ENCODE data around the gene PHC3. TPM values are rescaled to one million over a fixed set of nuclear protein-coding genes. Genes with fewer than 3 reads are reported as not detected.

The PHC3 gene
- polyA plus RNA-seq, 1 donor (not counting 4 experiments of a cell fraction or from before 2014, with no cell fraction given): 32.2 TPM

- FAIRE-seq: no peak
- Histone ChIP-seq H3K9ac (ENCODE audit: control insufficient read depth, extremely low read depth, insufficient read depth, low read length) (no peak overlapping the region), H4K20me1 (ENCODE audit: control insufficient read depth, extremely low read depth, insufficient read depth, low read length) (no peaks in the 10 kb centered on the region), H3K27me3 (ENCODE audit: control insufficient read depth, extremely low read depth, insufficient read depth, low read length) (no peaks in the 10 kb centered on the region), H2AFZ (ENCODE audit: control insufficient read depth, low read length) (no peak overlapping the region), H3K9me3 (ENCODE audit: control insufficient read depth, low read depth, low read length) (no peaks in the 10 kb centered on the region), H3K4me3 (ENCODE audit: control insufficient read depth in 2 of 3, extremely low read depth in 1 of 3, insufficient read depth in 2 of 3, low read depth in 1 of 3, low read length in 3 of 3) (no peak overlapping the region), H3K9me1 (ENCODE audit: control insufficient read depth, extremely low read depth, insufficient read depth, low read length) (no peaks in the 10 kb centered on the region), H3K4me2 (ENCODE audit: control insufficient read depth, extremely low read depth, insufficient read depth, low read depth, low read length) (no peak overlapping the region), H3K4me1 (ENCODE audit: control insufficient read depth, extremely low read depth, insufficient read depth, low read length) (peaks cover 11% of the 10 kb centered on the region), H3K36me3 (ENCODE audit: control insufficient read depth in 2 of 2, extremely low read depth in 1 of 2, insufficient read depth in 2 of 2, low read length in 2 of 2) (peaks cover 10 to 17% of the 10 kb centered on the region in 2 experiments), H3K27ac (ENCODE audit: control insufficient read depth, insufficient read depth, low read length) (no peak overlapping the region), H3K79me2 (ENCODE audit: control insufficient read depth, insufficient read depth, low read length) (no peaks in the 10 kb centered on the region)
- DNase-seq (ENCODE audit: low read depth, low spot score): no peak
- dilution Hi-C loops (cut with MboI; ENCODE audit: extremely low pct_ligation_motif_present, low sequenced_read_pairs): no loop called here
- no peak for TF ChIP-seq CTCF (optimal IDR thresholded peaks at IDR 0.05 in 1 of 3, IDR thresholded peaks at IDR 0.05 in 1 of 3, conservative IDR thresholded peaks at IDR 0.05 in 1 of 3; ENCODE audit: extremely low read depth in 1 of 3, insufficient read depth in 2 of 3, low read length in 3 of 3)
- TF ChIP-seq EZH2 (IDR thresholded peaks at IDR 0.05; ENCODE audit: low read length): no peak
Observed at GRCh38 chr3:170098753-170099152, 82.8 kb downstream of the PHC3 start.

- no peak for TF ChIP-seq EZH2 (IDR thresholded peaks at IDR 0.05; ENCODE audit: low read length)
- no peak for TF ChIP-seq CTCF (optimal IDR thresholded peaks at IDR 0.05 in 1 of 3, IDR thresholded peaks at IDR 0.05 in 1 of 3, conservative IDR thresholded peaks at IDR 0.05 in 1 of 3; ENCODE audit: extremely low read depth in 1 of 3, insufficient read depth in 2 of 3, low read length in 3 of 3)
- H3K27ac ChIP-seq (ENCODE audit: control insufficient read depth, insufficient read depth, low read length): no peak overlapping the region
- no peak overlapping the region for H3K9ac ChIP-seq (ENCODE audit: control insufficient read depth, extremely low read depth, insufficient read depth, low read length)
- H3K4me1 ChIP-seq (ENCODE audit: control insufficient read depth, extremely low read depth, insufficient read depth, low read length): peaks cover 11% of the 10 kb centered on the region
- no peaks in the 10 kb centered on the region for H3K79me2 ChIP-seq (ENCODE audit: control insufficient read depth, insufficient read depth, low read length)
- H3K27me3 ChIP-seq (ENCODE audit: control insufficient read depth, extremely low read depth, insufficient read depth, low read length): no peaks in the 10 kb centered on the region
- no peaks in the 10 kb centered on the region for H4K20me1 ChIP-seq (ENCODE audit: control insufficient read depth, extremely low read depth, insufficient read depth, low read length)
- FAIRE-seq: no peak
- DNase-seq (ENCODE audit: low read depth, low spot score): no peak
- H3K4me2 ChIP-seq (ENCODE audit: control insufficient read depth, extremely low read depth, insufficient read depth, low read depth, low read length): peak overlapping the region; percentile 59
- no peaks in the 10 kb centered on the region for H3K9me3 ChIP-seq (ENCODE audit: control insufficient read depth, low read depth, low read length)
- dilution Hi-C loops (cut with MboI; ENCODE audit: extremely low pct_ligation_motif_present, low sequenced_read_pairs): no loop called here
- H2AFZ ChIP-seq (ENCODE audit: control insufficient read depth, low read length): no peak overlapping the region
- H3K9me1 ChIP-seq (ENCODE audit: control insufficient read depth, extremely low read depth, insufficient read depth, low read length): no peaks in the 10 kb centered on the region
- no peak overlapping the region for H3K4me3 ChIP-seq (ENCODE audit: control insufficient read depth in 2 of 3, extremely low read depth in 1 of 3, insufficient read depth in 2 of 3, low read depth in 1 of 3, low read length in 3 of 3)
- peaks cover 7 to 10% of the 10 kb centered on the region in 2 experiments for H3K36me3 ChIP-seq (ENCODE audit: control insufficient read depth in 2 of 2, extremely low read depth in 1 of 2, insufficient read depth in 2 of 2, low read length in 2 of 2)
Observed at GRCh38 chr3:170096342-170096741, 85.2 kb downstream of the PHC3 start.

Measured in keratinocyte (primary cell).